ENCODE data around the gene TMEM140.
A peak's percentile ranks its signal among the peaks of the same experiment; 100 is the strongest.

The TMEM140 gene

DNA sequence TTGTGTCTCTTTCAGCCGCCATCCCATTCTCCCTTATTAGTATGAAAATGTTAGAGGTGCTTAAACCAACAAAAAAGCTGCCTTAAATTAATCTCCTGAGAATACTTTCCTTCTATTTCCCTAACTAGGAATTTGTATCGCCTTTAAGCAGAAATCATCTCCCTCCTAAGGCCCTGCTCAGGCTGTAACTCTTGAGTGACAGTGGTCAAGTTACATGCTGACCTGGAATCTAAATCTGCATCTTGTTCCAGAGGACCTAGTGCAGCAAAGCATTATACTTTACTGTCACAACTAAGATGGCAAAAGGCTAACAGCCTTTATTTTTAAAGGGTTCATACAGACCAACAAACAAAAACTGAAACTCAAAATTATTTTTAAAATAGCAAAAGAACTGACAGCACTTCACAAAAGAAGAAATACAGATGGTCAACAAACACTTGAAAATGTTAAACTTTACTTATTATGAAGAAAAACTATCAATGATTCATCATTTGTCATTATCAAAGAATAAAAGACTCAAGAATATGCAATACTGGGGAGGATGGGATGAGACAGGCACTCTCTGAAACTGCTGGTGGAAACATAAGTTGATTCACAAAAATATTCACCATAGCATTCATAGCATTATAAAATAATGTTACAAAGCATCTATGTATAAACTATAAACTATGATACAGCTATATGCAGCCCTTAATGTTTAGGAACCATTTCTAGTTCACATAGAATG is 11.7 kb downstream of the TMEM140 start:
- H3K36me3 ChIP-seq (ENCODE audit: insufficient read depth, low read length): peaks cover 7% of the 10 kb centered on the region
- H3K4me2 ChIP-seq (ENCODE audit: low read length): peak overlapping the region; percentile 25
- H3K4me1 ChIP-seq (ENCODE audit: control insufficient read depth, insufficient read depth, low read length): peaks cover 21% of the 10 kb centered on the region
- no peak overlapping the region for H3K9ac ChIP-seq (ENCODE audit: low read depth, low read length)
- no peak overlapping the region for H3K4me3 ChIP-seq (ENCODE audit: low read length)
- H3K9me3 ChIP-seq (replicated peaks; ENCODE audit: low read length): peaks cover 6% of the 10 kb centered on the region
- no peaks in the 10 kb centered on the region for H3K27me3 ChIP-seq (ENCODE audit: control insufficient read depth, insufficient read depth, low read length)

DNA sequence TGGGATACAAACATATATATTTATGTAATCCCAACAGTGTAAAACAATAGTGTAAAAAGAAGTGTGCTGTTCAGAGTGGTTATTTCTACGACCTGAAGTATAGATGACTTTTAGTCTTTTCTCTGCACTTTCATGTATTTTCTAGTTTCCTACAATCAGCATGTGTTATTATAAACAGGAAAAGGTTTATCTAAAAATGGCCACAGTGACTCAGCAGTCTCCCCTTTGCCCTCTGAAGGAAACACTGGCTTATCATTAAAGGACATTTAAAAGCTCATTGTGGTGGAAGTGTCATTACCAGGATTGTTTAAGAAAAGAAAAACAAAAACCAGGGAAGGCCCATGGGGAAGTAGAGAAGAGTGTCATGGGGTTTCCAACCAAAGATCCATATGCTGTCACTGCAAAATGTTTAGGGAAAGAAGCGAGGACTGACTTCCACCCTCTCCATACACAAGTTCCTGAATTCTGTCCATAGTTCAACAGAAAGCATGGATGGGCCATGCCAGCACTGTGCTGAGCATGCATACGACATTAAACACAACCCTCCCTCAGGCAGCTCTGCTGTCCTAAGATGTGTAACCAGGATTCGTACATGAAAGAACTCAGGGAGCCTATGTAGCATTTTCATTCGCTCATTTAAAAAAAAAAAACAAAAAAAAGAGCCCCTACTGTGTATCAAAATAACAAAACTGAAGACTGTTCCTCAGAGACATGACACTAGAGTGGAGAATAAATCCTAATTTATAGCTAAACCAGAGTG is 12.4 kb downstream of the TMEM140 start:
- H3K4me1 ChIP-seq (ENCODE audit: control insufficient read depth, insufficient read depth, low read length): peaks cover 21% of the 10 kb centered on the region
- H3K4me3 ChIP-seq (ENCODE audit: low read length): no peak overlapping the region
- H3K36me3 ChIP-seq (ENCODE audit: insufficient read depth, low read length): peaks cover 14% of the 10 kb centered on the region
- H3K27me3 ChIP-seq (ENCODE audit: control insufficient read depth, insufficient read depth, low read length): no peaks in the 10 kb centered on the region
- peak overlapping the region; percentile 25 for H3K4me2 ChIP-seq (ENCODE audit: low read length)
- no peak overlapping the region for H3K9ac ChIP-seq (ENCODE audit: low read depth, low read length)
- peaks cover 6% of the 10 kb centered on the region for H3K9me3 ChIP-seq (replicated peaks; ENCODE audit: low read length)

DNA sequence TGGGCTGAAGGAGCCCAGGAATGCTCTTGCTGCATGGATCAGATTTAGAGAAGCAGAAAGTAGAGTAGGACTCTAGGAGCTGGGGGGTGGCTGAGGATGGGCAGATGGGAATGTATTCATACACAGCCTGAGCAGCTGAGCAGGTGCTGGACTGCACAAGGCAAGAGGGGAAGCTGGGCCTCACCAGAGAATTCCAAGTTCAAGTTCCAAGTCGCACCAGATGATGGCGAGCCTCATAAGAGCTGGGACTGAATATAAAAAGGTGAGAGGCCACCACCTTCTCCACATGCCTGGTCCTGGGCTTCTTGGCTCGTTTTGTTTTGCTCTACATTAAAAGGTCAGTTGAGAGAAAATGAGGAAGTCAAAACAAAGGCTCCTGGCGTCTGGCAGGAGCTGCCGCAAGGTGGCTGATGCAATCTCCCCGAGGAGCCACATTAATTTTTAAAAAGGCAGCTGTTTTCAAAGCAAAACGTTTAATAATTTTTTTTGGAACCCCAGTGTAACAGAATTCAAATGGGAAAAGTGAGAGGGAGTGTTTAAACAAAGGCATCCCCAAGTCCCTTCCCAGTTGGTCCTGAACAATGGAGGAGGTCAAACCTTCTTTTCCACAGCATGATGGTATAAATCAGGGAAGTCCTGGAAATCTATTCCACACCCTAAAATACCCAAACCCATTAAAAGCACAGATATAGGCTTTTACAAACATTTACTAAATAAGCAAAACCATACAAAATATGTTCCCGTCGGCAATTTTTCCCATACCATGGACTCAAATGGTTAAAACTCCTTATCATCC is 13.2 kb downstream of the TMEM140 start:
- Histone ChIP-seq H3K4me2 (ENCODE audit: low read length) (no peak overlapping the region), H3K9ac (ENCODE audit: low read depth, low read length) (no peak overlapping the region), H3K9me3 (replicated peaks; ENCODE audit: low read length) (peaks cover 3% of the 10 kb centered on the region), H3K36me3 (ENCODE audit: insufficient read depth, low read length) (peaks cover 21% of the 10 kb centered on the region), H3K4me3 (ENCODE audit: low read length) (no peak overlapping the region), H3K27me3 (ENCODE audit: control insufficient read depth, insufficient read depth, low read length) (no peaks in the 10 kb centered on the region), H3K4me1 (ENCODE audit: control insufficient read depth, insufficient read depth, low read length) (peaks cover 21% of the 10 kb centered on the region)

- Histone ChIP-seq H3K27me3 (ENCODE audit: control insufficient read depth, insufficient read depth, low read length) (no peaks in the 10 kb centered on the region), H3K4me2 (ENCODE audit: low read length) (no peak overlapping the region), H3K4me3 (ENCODE audit: low read length) (no peak overlapping the region), H3K36me3 (ENCODE audit: insufficient read depth, low read length) (peaks cover 27% of the 10 kb centered on the region), H3K4me1 (ENCODE audit: control insufficient read depth, insufficient read depth, low read length) (peaks cover 21% of the 10 kb centered on the region), H3K9me3 (replicated peaks; ENCODE audit: low read length) (no peaks in the 10 kb centered on the region), H3K9ac (ENCODE audit: low read depth, low read length) (no peak overlapping the region)
These were observed 13.8 kb downstream of the TMEM140 start for GRCh38 chr7:135161669-135162068.

DNA sequence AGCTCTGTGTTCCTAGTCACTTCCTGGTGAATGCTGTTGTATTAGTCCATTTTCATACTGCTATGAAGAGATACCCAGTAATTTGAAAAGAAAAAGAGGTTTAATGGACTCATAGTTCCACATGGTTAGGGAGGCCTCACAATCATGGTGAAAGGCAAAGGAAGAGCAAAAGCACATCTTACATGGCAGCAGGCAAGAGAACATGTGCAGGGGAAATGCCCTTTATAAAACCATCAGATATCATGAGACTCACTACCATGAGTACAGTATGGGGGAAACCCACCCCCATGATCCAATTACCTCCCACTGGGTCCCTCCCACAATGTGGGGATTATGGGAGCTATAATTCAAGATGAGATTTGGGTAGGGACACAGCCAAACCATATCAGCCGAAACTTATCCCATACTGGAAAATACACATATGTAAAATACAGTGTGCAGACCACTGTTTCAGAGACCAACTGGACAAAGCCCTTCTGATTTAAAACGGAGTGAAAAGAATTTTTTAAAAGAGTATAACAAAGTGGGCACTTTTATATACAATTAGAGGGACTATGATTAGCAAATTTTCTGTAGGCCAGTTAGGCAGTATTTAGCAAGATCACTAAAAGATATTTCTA is 14.6 kb downstream of the TMEM140 start:
- Histone ChIP-seq H3K36me3 (ENCODE audit: insufficient read depth, low read length) (peaks cover 36% of the 10 kb centered on the region), H3K9ac (ENCODE audit: low read depth, low read length) (no peak overlapping the region), H3K9me3 (replicated peaks; ENCODE audit: low read length) (no peaks in the 10 kb centered on the region), H3K4me3 (ENCODE audit: low read length) (no peak overlapping the region), H3K27me3 (ENCODE audit: control insufficient read depth, insufficient read depth, low read length) (no peaks in the 10 kb centered on the region), H3K4me1 (ENCODE audit: control insufficient read depth, insufficient read depth, low read length) (peaks cover 21% of the 10 kb centered on the region), H3K4me2 (ENCODE audit: low read length) (no peak overlapping the region)

DNA sequence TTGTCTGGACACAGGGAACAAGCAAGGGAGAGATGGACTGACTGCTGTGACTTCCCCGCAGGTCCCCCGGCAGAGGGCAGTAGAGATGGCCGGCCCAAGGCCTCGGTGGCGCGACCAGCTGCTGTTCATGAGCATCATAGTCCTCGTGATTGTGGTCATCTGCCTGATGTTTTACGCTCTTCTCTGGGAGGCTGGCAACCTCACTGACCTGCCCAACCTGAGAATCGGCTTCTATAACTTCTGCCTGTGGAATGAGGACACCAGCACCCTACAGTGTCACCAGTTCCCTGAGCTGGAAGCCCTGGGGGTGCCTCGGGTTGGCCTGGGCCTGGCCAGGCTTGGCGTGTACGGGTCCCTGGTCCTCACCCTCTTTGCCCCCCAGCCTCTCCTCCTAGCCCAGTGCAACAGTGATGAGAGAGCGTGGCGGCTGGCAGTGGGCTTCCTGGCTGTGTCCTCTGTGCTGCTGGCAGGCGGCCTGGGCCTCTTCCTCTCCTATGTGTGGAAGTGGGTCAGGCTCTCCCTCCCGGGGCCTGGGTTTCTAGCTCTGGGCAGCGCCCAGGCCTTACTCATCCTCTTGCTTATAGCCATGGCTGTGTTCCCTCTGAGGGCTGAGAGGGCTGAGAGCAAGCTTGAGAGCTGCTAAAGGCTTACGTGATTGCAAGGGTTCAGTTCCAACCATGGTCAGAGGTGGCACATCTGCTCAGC is 16.6 kb downstream of the TMEM140 start:
- Histone ChIP-seq H3K4me3 (ENCODE audit: low read length) (no peak overlapping the region), H3K9ac (ENCODE audit: low read depth, low read length) (no peak overlapping the region), H3K27me3 (ENCODE audit: control insufficient read depth, insufficient read depth, low read length) (no peaks in the 10 kb centered on the region), H3K36me3 (ENCODE audit: insufficient read depth, low read length) (peaks cover 51% of the 10 kb centered on the region), H3K4me1 (ENCODE audit: control insufficient read depth, insufficient read depth, low read length) (peaks cover 27% of the 10 kb centered on the region), H3K4me2 (ENCODE audit: low read length) (no peak overlapping the region), H3K9me3 (replicated peaks; ENCODE audit: low read length) (no peaks in the 10 kb centered on the region)

- peaks cover 15% of the 10 kb centered on the region for H3K4me1 ChIP-seq (ENCODE audit: control insufficient read depth, insufficient read depth, low read length)
- H3K36me3 ChIP-seq (ENCODE audit: insufficient read depth, low read length): peaks cover 51% of the 10 kb centered on the region
- no peaks in the 10 kb centered on the region for H3K9me3 ChIP-seq (replicated peaks; ENCODE audit: low read length)
- no peak overlapping the region for H3K4me2 ChIP-seq (ENCODE audit: low read length)
- no peak overlapping the region for H3K4me3 ChIP-seq (ENCODE audit: low read length)
- no peak overlapping the region for H3K9ac ChIP-seq (ENCODE audit: low read depth, low read length)
- no peaks in the 10 kb centered on the region for H3K27me3 ChIP-seq (ENCODE audit: control insufficient read depth, insufficient read depth, low read length)
These were observed 18.0 kb downstream of the TMEM140 start for GRCh38 chr7:135165862-135166261.

- Histone ChIP-seq H3K9me3 (replicated peaks; ENCODE audit: low read length) (no peaks in the 10 kb centered on the region), H3K4me2 (ENCODE audit: low read length) (no peak overlapping the region), H3K36me3 (ENCODE audit: insufficient read depth, low read length) (peaks cover 51% of the 10 kb centered on the region), H3K27me3 (ENCODE audit: control insufficient read depth, insufficient read depth, low read length) (no peaks in the 10 kb centered on the region), H3K4me1 (ENCODE audit: control insufficient read depth, insufficient read depth, low read length) (peaks cover 17% of the 10 kb centered on the region), H3K4me3 (ENCODE audit: low read length) (no peak overlapping the region), H3K9ac (ENCODE audit: low read depth, low read length) (no peak overlapping the region)
These were observed 18.6 kb downstream of the TMEM140 start for GRCh38 chr7:135166338-135166990.

GRCh38 chr7:135167365-135167917 is 19.6 kb downstream of the TMEM140 start:
- H3K27me3 ChIP-seq (ENCODE audit: control insufficient read depth, insufficient read depth, low read length): no peaks in the 10 kb centered on the region
- H3K4me3 ChIP-seq (ENCODE audit: low read length): no peak overlapping the region
- peaks cover 51% of the 10 kb centered on the region for H3K36me3 ChIP-seq (ENCODE audit: insufficient read depth, low read length)
- H3K9me3 ChIP-seq (replicated peaks; ENCODE audit: low read length): no peaks in the 10 kb centered on the region
- H3K9ac ChIP-seq (ENCODE audit: low read depth, low read length): no peak overlapping the region
- peaks cover 20% of the 10 kb centered on the region for H3K4me1 ChIP-seq (ENCODE audit: control insufficient read depth, insufficient read depth, low read length)
- no peak overlapping the region for H3K4me2 ChIP-seq (ENCODE audit: low read length)

DNA sequence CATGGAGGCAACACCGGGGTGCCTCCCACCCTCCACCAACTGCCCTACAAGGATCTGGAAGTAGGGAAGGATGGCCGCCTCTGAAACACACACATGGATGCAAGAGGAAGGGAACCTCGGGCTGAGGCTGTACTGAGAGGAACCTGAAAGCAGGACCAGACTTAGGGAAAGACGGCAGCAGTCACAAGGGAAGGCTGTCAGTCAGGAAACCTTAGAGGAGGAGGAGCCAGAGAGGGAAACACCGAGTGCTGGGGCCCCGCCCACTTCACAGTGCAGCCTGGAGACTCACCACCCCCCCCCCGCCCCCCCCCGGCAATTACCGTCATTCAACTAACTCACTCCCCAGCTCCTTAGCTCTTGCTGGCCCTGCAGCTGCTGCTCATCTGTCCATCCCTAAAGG is 20.1 kb downstream of the TMEM140 start:
- H3K4me3 ChIP-seq (ENCODE audit: low read length): no peak overlapping the region

More for the DNA sequence above, 20.1 kb downstream of the TMEM140 start:
- H3K4me1 ChIP-seq (ENCODE audit: control insufficient read depth, insufficient read depth, low read length): peaks cover 20% of the 10 kb centered on the region
- no peaks in the 10 kb centered on the region for H3K27me3 ChIP-seq (ENCODE audit: control insufficient read depth, insufficient read depth, low read length)
- no peak overlapping the region for H3K9ac ChIP-seq (ENCODE audit: low read depth, low read length)
- no peak overlapping the region for H3K4me2 ChIP-seq (ENCODE audit: low read length)
- peaks cover 51% of the 10 kb centered on the region for H3K36me3 ChIP-seq (ENCODE audit: insufficient read depth, low read length)
- H3K9me3 ChIP-seq (replicated peaks; ENCODE audit: low read length): no peaks in the 10 kb centered on the region

Data from skeletal muscle satellite cell (primary cell).